Activated CD4-positive, alpha-beta T cell treated with anti-CD3 and anti-CD28 coated beads, Interleukin-2, amount 50 U/mL, for 16 hours (primary cell): ENCODE measurements around the gene NPAS1.

Experiments used
- DNase-seq: peaks from one replicate; pipeline ENCODE4 v3.0.0-alpha.2; 2020

NPAS1 gene, protein sequence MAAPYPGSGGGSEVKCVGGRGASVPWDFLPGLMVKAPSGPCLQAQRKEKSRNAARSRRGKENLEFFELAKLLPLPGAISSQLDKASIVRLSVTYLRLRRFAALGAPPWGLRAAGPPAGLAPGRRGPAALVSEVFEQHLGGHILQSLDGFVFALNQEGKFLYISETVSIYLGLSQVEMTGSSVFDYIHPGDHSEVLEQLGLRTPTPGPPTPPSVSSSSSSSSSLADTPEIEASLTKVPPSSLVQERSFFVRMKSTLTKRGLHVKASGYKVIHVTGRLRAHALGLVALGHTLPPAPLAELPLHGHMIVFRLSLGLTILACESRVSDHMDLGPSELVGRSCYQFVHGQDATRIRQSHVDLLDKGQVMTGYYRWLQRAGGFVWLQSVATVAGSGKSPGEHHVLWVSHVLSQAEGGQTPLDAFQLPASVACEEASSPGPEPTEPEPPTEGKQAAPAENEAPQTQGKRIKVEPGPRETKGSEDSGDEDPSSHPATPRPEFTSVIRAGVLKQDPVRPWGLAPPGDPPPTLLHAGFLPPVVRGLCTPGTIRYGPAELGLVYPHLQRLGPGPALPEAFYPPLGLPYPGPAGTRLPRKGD

DNA sequence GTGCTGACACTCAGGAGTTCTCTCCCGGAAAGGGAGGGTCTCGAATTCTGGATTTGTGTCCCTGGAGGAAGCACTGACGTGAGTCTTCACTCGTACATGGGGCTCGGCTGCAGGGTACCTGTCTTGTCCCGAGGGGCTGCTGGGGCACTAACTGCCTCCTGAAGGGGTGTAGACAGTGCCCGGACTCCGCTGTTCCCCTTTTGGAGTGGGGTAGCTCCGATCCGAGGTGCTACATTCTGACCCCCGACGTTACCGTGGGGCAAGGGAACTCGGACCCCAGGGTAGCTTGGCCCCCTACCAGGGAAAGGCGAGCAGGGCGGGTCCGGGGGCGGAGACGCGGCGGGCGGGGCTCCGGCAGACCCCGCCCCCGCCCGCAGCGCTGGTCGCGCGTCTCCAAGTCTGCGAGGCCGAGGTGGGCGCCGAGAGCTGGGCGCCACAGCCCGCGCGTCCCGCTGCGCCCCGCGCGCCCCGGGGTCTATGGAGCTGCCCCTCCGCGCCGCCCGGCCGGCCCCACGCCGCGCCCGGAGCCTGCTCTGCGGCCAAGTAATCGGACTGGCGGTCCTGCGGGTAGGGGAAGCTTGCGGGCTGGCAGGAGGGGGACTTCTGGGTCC lies at the start of gene NPAS1:
TSS of gene NPAS1 (plus strand) at position 407 of the 611 bp plus-strand sequence. CDS start 1,211 bp downstream, outside the sequence.
- DNase-seq: no peak

DNA sequence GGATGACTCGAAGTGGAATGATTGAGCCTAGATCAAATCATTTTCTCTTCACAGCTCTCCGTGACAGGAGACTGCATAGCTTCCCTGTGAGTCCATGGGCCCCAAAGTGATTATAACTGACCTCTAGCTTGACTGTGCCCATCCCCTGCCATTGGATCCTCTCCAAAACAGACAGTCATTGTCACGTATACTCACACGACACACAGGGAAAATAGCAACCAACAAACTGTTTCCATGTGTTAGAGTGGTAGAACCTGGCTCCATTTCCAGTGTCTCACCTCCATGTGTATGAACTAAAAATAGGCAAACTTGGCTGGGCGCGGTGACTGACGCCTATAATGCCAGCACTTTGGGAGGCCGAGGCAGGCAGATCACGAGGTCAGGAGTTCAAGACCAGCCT lies 48.8 kb upstream of the NPAS1 start:
- no peak for DNase-seq

DNA sequence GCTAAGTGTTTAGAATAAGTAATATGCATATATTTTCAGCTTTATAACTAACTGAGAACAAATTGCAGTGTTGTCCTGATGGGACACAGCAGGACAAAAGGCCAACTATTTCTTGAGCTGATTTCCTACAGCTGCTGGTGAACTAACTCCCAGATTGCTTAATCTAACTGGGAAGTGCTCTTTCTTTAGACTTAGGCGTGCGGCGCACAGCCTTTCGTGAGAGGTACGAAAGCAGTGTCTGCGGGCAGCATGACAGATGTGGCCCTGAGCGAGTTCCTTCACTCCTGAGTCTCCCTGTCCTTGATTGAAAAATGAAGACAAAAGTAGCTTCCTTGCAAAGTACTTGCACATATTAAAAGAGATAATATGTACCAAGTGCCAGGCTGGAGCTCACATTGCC lies 47.3 kb upstream of the NPAS1 start:
- no peak for DNase-seq

DNA sequence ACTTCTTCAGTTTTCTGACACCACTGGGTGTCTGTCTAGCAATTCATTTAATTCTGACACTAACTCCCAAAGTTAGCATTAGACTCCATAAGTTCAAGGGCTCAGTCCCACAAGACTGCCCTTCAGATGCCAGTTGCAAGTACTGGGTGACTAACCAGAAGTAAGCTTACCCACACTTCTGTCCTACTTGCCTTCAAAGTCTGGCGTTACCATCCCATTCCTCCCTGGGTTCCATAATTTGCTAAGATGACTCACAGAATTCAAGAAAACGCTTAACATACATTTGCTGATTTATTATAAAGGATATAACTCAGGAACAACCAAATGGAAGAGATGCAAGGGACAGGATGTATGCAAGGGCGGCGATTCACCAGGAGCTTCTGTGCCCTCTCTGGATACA lies 45.5 kb upstream of the NPAS1 start:
- no peak for DNase-seq

DNA sequence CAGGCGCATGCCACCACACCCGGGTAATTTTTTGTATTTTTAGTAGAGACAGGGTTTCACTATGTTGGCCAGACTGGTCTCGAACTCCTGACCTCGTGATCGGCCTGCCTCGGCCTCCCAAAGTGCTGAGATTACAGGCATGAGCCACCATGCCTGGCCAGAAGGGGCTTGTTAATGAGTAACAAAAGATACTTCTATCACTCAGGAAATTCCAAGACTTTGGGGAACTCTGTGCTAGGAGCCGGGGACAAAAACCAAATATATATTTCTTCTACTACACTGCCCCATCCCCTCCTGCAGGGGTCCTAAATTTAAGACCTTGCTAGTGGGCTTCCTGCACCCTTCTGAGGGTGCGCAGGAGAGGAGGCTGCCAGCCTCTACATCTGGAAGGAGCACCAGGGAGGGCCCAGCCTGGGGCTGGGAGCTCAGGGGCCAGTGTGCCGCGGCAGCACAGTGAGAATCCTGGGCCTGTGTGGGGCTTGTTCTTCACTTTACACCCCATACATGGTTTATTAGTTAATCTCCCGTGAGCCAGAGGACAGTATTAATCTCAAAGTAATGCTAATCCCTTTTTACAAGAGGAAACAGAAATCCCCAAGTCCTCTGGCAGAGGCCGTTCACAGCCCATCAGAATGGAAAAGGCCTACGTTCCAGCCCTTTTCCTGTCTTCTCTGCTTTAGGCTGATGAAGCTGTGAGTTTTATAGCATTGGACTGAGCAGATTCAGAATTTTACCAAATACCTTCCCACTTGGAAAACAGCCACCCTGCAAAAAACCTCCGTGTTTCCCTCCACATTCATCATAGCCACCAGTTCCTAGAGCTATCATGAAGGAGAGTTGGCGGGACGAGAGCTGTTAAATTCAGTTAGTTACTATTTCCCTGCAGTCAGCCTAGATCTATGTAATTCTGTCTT lies 44.4 kb upstream of the NPAS1 start:
- no peak for DNase-seq

DNA sequence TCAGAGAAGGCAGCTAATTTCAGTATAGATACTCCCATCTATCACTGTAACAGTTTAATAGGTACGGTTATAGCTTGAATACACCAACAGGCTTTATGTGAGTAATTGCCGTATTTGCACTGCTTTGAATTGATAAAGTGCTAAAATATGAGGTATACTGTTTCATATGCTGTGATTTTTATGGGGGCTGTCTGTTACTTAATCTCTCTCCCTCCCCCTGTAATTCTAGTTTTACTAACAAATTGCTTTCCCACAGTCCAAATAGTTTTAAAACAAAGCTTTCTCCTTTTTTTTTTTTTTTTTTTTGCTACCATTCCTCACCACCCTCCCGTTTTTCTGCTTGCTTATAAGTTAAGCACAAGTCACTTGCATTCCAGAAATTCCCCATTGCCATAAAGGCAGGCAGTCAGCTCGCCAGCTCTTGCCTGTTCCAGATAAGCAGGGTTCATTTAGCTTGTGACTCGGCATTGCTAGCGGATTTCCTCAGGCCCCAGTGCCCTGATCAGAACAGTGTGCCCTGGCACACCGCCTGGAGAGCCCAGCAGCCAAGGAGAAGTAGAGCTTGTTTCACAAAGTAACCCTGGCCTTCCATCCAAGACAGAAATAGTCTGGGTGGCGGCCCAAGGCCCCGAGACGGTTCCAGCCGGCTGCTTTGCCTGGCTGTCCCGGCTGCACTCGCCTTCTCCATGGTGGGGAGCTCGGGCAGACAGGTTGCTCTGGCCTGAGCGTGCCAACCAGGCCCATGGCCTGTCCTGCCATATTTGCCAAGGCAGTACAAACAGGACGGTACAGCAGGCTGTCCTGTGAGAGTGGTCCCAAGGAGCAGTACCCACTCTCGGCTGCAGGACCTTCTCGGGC lies 43.5 kb upstream of the NPAS1 start:
- no peak for DNase-seq

DNA sequence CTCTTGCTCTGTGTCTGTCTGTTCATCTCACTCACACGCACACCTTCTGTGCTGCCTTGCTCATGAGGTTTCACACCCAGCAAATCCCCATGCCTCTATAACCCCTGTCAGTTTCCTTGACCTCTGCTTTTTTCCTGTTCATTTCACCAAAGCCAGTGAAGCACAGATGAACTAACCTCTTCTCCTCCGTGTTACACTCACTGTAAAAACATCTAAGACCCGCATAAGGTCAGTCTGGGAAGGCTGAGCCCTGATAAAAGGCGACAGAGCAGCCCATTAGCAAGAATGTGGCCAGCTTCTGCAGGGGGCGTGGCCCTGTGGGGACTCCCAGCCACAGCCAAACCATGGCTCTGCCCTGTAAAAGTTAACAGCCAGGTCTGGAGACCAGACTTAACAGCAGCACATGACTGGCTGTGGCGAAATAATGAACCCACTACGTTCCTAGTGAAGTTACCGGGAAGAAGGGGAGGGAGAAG lies 42.8 kb upstream of the NPAS1 start:
- no peak for DNase-seq

DNA sequence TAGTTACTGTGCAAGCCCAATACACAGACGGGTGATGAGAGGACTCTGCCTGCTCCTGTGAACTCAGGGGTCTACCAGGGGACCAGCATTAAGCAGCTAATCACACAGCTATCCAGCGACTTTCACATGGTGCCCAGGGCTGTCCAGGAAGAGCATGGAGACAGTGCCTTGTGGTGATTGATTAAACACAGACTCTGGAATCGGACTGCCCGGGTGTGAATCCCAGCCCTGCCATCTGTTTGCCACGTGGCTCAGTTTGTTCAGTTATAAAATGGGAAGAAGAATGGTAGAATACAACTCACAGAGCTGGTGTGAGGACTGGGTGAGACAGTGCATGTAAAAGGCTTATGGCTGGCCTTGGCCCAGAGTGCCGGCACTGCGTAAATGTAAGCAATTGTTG lies 42.1 kb upstream of the NPAS1 start:
- DNase-seq: no peak

DNA sequence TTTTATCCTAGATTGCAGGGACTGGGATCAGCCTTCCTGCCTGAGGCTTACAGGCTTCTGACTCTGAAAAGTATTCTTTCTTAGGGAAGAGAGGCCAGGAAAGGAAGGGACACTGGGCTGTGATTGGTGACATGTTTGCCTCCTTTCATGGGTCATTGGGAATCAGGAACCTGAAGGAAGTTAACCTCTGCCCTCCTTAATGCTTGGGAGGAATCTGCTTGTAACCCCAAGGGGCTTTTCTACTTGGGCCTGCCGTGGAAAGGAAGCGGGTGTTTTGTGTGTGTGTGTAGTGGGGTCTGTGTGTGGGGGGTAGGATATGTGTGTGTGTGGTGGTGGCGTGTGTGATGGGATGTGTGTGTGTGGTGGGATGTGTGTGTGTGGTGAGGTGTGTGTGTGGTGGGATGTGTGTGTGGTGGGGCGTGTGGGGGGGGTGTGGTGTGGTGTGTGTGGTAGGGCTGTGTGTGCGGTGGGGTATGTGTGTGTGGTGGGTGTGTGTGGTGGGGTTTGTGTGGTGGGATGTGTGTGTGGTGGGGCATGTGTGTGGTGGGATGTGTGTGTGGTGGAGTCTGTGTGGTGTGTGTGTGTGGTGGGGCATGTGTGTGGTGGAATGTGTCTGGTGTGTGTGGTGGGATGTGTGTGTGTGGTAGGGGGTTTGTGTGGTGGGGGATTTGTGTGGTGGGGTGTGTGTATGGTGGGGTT lies 41.3 kb upstream of the NPAS1 start:
- DNase-seq: no peak

DNA sequence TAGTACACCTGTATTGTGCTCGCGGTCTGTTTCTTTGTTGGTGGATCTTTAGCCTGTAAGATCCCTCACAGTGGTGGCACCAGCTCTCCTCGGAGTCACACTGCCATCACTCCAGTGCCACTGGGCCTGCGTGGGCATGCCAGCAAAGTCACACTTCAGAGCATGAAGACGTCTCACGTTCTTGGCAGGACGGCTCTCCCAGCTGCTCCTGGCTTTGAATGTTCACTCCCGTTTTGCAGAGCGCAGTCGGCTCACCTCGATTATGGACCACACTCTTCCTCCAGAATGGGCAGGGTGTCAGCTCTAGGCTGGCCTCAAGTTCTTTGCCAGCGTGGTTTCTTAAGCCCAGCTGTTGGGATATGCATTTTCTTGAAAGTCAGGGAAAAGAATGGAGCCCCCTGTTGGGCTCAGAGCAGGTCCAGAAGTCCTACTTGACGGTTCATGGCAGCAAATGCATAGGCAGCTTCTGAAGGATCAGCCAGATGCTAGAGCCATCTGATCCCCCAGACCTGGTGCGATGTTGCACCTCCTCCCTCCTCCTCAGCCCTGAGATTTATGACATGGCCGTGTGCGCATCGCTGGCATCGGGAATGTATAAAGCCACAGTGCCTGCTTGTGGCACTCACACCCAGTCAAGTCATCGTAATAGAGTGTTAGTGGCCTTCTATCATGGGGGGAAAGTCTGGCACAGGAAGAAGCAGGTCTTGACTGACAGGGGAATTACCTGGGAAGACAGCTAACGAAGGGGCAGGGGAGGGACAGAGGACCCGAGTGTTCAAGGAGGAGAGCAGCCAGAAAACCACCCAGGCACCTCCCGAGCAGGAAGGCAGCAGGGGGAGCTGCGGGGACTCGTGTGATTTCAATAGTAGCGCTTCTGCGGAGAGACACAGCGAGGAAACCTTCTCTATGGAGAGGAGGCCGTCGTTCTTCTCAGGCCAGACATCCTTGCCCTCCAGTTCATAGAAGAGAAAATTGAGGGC lies 40.2 kb upstream of the NPAS1 start:
- no peak for DNase-seq

DNA sequence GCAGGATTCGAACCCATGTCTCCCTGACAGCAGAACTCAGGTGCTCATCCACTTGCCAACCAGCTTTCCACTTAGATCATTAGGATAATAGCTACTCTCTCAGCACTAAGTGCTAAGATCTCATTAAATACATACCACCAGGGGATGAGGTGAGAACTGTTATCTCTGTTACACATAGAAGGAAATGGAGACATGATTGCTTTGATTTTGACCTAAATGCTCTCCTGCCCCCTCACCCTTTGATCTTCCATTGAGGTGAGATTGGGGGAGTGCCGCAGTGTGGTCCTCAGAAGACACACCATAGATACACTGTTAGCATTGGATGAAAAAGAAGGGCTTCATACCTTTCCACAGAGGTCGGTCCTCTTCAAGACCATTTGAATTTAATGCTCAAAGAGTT lies 38.9 kb upstream of the NPAS1 start:
- no peak for DNase-seq

DNA sequence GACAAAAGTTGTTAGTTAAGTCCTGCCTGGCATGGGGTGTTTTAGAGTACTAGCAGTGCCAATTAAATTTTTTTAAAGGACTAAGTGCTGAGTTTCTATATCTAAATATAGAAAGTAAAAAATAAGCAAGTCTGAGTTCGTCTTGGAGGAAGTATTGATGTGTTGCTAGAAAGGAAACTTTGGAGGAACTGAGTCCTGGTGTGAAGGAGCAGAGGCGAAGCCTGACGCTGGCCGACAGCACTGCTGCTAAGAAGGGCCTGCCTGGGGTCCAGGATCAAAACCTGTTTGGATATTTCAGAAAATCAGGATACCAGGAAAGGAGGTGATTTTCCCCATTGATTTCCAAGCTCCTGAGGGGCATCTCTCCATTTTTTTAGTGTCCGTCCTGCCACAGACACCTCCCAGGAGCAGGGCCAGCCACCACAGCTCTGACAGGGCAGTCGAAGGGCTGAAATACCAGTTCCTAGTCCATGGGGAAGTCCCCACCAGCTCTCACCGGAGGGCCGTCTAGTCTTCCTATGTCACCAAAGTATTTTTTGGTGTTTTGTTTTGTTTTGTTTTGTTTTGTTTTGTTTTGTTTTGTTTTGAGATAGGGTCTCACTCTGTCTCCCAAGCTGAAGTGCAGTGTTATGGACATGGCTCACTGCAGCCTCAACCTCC lies 38.2 kb upstream of the NPAS1 start:
- DNase-seq: no peak

DNA sequence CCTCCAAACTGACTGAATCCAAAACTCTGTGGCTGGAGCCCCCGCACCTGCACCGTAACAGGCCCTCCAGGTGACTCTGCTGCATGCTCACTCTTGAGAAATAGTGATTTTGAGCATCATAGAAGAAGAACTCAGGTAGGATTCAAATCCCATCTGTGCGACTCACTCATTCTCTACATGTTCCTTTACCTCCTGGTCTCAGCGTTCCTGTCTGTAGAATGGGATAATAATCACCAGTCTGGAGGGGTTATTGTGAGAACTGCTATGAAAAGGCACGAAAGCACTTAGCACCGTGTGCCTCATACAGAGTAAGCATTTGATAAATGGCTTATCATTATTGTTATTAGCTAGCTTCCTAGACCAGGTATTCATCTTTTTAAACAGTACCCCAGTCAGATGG lies 36.5 kb upstream of the NPAS1 start:
- no peak for DNase-seq

DNA sequence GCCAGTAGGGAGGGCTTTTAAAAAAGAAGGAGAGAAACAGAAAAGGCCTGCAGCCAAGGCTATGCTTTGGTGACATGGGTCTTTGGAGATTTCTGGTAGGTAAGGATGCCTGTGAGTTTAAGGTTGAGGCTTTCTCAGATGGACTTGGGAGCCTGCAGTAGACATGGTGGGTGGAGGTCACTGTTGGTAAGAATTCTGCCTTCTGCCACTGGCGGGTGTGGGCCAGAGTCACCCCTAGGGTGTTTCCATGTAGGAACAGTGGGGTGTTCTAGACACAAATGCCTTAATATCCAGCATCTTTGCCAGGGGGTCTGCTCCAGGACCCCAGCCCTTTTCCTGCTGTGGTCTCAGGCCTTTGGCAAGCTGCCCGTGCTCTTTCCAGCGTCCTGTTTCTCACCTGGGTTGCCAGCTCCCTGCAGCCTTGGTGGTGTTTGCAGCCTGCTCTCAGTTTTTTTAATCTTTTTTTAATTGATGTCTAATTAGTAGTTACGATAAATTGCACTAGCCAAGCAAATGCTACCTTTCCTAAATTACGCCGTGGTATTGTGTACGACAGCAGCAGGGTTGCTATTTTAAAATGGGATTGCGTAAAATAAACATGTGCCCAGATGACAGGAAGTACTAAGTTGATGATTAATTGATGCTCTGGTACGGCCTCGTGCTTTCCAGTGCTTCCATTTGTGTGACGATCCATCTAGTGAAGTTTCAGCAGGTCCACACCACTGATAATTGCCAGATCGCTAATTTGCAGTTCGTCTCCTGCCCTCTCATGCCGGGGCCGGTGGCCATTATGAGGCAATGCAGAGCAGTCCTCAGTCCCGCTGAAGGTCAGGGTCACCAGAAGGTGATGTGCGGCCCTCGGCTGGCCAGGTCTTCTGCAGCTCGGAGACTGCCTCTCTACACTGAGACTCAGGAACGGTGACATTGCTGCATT lies 35.3 kb upstream of the NPAS1 start:
- no peak for DNase-seq

DNA sequence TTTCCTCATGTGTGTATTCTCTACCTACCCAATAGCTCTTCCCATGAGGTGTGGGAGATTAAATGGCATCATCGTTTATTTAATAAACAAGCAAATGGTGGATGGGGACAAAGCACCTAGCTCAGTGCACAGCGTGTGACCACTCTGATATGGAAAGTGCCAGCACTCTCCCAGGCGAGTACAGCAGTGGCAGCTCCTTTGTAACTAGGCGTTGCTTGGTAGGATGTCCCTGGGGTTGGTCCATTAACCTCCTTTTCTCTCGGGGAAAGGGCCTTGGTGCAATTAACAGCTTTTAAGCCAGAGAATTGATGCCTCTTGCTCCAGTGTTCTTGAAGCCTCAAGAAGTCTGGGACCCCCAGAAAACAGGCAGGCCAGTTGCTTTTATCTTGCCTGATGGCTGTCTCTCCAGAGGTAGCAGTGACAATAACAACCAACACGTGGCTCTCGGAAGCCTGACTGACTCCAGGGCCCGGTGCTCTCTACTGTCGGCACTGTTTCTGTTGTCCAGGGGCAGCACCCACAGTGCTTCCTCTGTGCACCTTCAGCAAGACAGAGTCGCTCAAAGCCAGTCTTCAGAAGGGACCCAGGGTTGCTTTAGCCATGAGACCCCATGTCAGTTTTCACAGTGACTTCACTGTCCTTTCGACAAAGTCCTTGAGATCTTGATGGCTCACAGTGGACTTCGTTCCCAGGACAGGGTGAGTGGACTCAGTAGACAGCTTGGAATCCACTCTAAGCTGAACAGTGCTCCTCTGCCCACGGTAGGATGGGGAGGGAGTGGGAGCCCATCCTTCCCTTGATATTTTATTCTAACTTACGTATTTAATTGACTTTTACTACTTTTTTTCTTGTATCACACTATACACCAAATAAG lies 33.9 kb upstream of the NPAS1 start:
- no peak for DNase-seq

DNA sequence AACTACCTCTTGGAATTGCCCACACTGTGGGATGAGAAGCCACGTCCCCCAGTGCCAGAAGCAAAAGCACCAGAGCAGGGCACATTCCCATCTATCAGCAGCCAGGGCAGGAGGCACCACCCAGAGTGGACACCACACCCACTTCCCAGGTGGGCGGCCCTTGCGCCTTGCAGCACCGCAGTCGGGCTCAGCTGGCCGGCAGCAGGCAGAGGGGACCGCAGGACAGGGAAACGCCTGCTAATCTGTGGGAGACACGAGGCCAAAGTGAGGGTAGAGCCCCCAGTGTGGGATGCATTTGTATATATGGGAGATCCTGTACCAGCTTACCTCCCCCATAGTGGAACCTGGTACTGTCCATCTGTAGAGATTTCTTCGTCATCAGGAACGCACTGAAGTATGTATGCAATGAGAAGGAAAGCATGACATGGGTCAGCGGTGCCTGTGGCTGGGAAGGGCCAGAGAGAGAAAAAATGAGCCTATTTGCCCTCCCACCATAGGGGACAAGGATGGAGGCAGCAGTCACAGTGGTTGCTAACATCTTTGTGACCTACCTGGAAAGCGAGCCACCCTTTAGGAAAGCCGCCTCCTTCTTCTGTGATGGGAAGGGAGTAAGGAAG lies 30.9 kb upstream of the NPAS1 start:
- no peak for DNase-seq
